Liver (tissue), 9 donors: ENCODE results near the gene VARS1. TPM values are rescaled to one million over a fixed set of nuclear protein-coding genes. Genes with fewer than 3 reads are reported as not detected.

Source experiments
- DNase-seq: peaks from one replicate; pipeline ENCODE4 v3.0.0-alpha.2; 2017; ENCODE audit warnings: low spot score
- H3K27ac ChIP-seq, 2 donors: one replicate each; pipeline ENCODE4 v1.7.0; 2013; ENCODE audit warnings: inconsistent platforms in 2 of 2, low read length in 2 of 2, control low read depth in 1 of 2, low read depth in 1 of 2, mild to moderate bottlenecking in 1 of 2
- H3K27me3 ChIP-seq, 4 donors: one replicate each; pipeline versions ENCODE4 v1.6.1 to v1.7.0; 2013; ENCODE audit warnings: low read length in 3 of 4, inconsistent platforms in 1 of 4, mild to moderate bottlenecking in 1 of 4, moderate library complexity in 1 of 4; ENCODE audit not compliant: control insufficient read depth in 4 of 4, insufficient read depth in 4 of 4
- H3K36me3 ChIP-seq, 4 donors: one replicate each; pipeline versions ENCODE4 v1.6.1 to v1.7.0; 2013; ENCODE audit warnings: low read length in 3 of 4, mild to moderate bottlenecking in 3 of 4, low read depth in 1 of 4, moderate library complexity in 1 of 4; ENCODE audit not compliant: control insufficient read depth in 4 of 4, insufficient read depth in 3 of 4
- H3K4me1 ChIP-seq, 4 donors: one replicate each; pipeline versions ENCODE4 v1.6.1 to v1.7.0; 2013; ENCODE audit warnings: low read length in 3 of 4, mild to moderate bottlenecking in 3 of 4, moderate library complexity in 1 of 4; ENCODE audit not compliant: control insufficient read depth in 4 of 4, insufficient read depth in 4 of 4
- H3K4me3 ChIP-seq, 3 donors: one replicate each; pipeline versions ENCODE4 v1.6.1 to v1.7.0; 2013; ENCODE audit warnings: low read length in 3 of 3, control low read depth in 1 of 3, low read depth in 1 of 3, mild to moderate bottlenecking in 1 of 3
- H3K9ac ChIP-seq, 2 donors: one replicate each; pipeline ENCODE4 v1.7.0; 2013; ENCODE audit warnings: low read length in 2 of 2, mild to moderate bottlenecking in 2 of 2, moderate library complexity in 2 of 2, control low read depth in 1 of 2, low read depth in 1 of 2
- H3K9me3 ChIP-seq, 4 donors: one replicate each; pipeline versions ENCODE4 v1.6.1 to v1.7.0; 2013; ENCODE audit warnings: low read length in 3 of 4; ENCODE audit not compliant: control insufficient read depth in 4 of 4
- ATF3 ChIP-seq: IDR thresholded peaks from 2 replicates; pipeline ENCODE4 v1.6.1; 2016; ENCODE audit warnings: antibody characterized with exemption
- EGR1 ChIP-seq, 2 donors: IDR thresholded peaks; 2 replicates each; pipeline ENCODE4 v1.6.1; 2016 to 2018; ENCODE audit warnings: antibody characterized with exemption in 2 of 2, low read depth in 2 of 2
- FOXA1 ChIP-seq: IDR thresholded peaks from 2 replicates; pipeline ENCODE4 v1.6.1; 2016; ENCODE audit warnings: antibody characterized with exemption
- FOXA2 ChIP-seq: IDR thresholded peaks from 2 replicates; pipeline ENCODE4 v1.6.1; 2016; ENCODE audit warnings: antibody characterized with exemption
- HNF4A ChIP-seq, 2 donors: conservative IDR thresholded peaks; 2 replicates each; pipeline ENCODE4 v1.6.1; 2016; ENCODE audit warnings: antibody characterized with exemption in 2 of 2, mild to moderate bottlenecking in 2 of 2
- NR2F2 ChIP-seq: IDR thresholded peaks from 2 replicates; pipeline ENCODE4 v1.6.1; 2016; ENCODE audit warnings: antibody characterized with exemption
- RAD21 ChIP-seq, 2 donors: IDR thresholded peaks; 2 replicates each; pipeline ENCODE4 v1.6.1; 2016; ENCODE audit warnings: antibody characterized with exemption in 2 of 2, mild to moderate bottlenecking in 2 of 2
- RXRA ChIP-seq, 2 donors: IDR thresholded peaks; 2 replicates each; pipeline ENCODE4 v1.6.1; 2017 to 2018; ENCODE audit warnings: antibody characterized with exemption in 2 of 2, mild to moderate bottlenecking in 1 of 2
- SP1 ChIP-seq: IDR thresholded peaks from 2 replicates; pipeline ENCODE4 v1.6.1; 2018; ENCODE audit warnings: antibody characterized with exemption, mild to moderate bottlenecking
- YY1 ChIP-seq: IDR thresholded peaks from 2 replicates; pipeline ENCODE4 v1.6.1; 2016; ENCODE audit warnings: antibody characterized with exemption, mild to moderate bottlenecking
- ZBTB33 ChIP-seq: IDR thresholded peaks from 2 replicates; pipeline ENCODE4 v1.6.1; 2016; ENCODE audit warnings: antibody characterized with exemption
- WGBS: extraction: QIAGEN DNeasy Blood & Tissue Kit; methylation state at CpG from one replicate; pipeline ENCODE4 v1.1.7; 2013; 5-methylcytosine and 5-hydroxymethylcytosine counted together
- polyA plus RNA-seq, 2 donors: library from polyadenylated mRNA; stranded (reverse) in 1 of 2; unstranded in 1 of 2; fragments of 200-250 nt in 1 of 2; fragments of >200 nt in 1 of 2; fragmentation: Nextera tagmentation in 1 of 2; extraction: Ambion mirVana in 1 of 2; gene quantifications; one replicate each; pipeline versions ENCODE4 v1.2.1 to v1.2.3, GENCODE V29; 2013 to 2015
- total RNA-seq, 2 donors: library from RNA; depleted of rRNA; stranded (reverse); fragments of >200 nt; gene quantifications; one replicate each; pipeline ENCODE4 v1.2.3, GENCODE V29; 2014
- TF ChIP-seq, protein P1 (sequence below): IDR thresholded peaks from 2 replicates; pipeline ENCODE4 v1.6.1; 2016; ENCODE audit warnings: antibody characterized with exemption, mild to moderate bottlenecking
- donor health status: healthy.
- donor health status: healthy.
- donor health status: healthy.
- donor health status: healthy.
- donor health status: healthy.

Gene VARS1
- total and polyA plus RNA-seq, 4 donors, result 17.9 to 44.7 (median 32.4) TPM

DNA sequence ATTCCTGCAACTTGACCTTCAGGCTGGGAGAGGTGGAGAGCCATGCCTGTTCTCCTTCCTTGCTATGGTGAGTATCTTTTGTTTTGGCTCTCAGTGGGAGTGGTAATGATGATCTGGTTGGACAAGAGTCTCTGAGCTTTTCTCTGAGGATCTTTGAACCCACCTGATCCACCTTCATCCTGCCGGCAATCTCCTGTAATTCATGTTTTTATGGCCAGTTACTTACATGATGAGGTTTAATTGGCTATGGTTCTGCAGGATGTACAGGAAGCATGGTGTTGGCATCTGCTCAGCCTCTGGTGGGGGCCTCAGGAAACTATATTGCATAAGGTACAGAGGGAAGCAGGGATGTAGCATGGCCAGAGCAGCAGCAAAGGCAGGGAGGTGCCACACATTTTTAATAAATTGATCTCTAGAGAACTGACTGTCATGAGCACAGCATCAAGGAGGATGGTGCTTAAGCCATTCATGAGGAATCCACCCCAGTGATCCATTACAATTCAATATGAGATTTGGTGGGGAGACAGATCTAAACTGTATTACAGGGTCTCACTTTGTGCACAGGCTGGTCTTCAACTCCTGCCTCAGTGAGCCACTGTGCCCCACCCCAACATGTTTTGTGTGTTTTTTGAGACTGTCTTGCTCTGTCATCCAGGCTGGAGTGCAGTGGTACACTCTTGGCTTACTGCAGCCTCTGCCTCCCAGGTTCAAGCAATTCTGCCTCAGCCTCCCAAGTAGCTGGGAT is 42.0 kb upstream of the VARS1 start:
- 54% methylated on average over 1 of the region's 1 CpG for WGBS
- H3K4me3 ChIP-seq, result peak overlapping the region in 1 of 3 donors; percentile 17
- no peaks in the 10 kb centered on the region for H3K27me3 ChIP-seq
- no peak for DNase-seq
- peak overlapping the region in 1 of 2 donors; percentile 46 for H3K27ac ChIP-seq
- no peaks in the 10 kb centered on the region for H3K9me3 ChIP-seq
- H3K4me1 ChIP-seq, result peaks cover 5 to 29% (median 23%) of the 10 kb centered on the region in 4 donors
- peaks cover 17 to 37% (median 25%) of the 10 kb centered on the region in 4 donors for H3K36me3 ChIP-seq
- no peak for TF ChIP-seq FOXA2
- TF ChIP-seq FOXA1, result no peak
- no peak for TF ChIP-seq HNF4A (conservative IDR thresholded peaks at IDR 0.05)
- TF ChIP-seq SP1, result no peak
- H3K9ac ChIP-seq, result peak overlapping the region in 1 of 2 donors; percentile 16

GRCh38 chr6:31836474-31837368 is 41.2 kb upstream of the VARS1 start:
- Histone ChIP-seq H3K9ac (peak overlapping the region in 1 of 2 donors; percentile 16), H3K27ac (peak overlapping the region; percentile 14 to 46), H3K9me3 (no peaks in the 10 kb centered on the region), H3K4me3 (peak overlapping the region in 2 of 3 donors; percentile 99), H3K27me3 (no peaks in the 10 kb centered on the region), H3K36me3 (peaks cover 17 to 37% (median 25%) of the 10 kb centered on the region in 4 donors), H3K4me1 (peaks cover 5 to 29% (median 23%) of the 10 kb centered on the region in 4 donors)
- no peak for TF ChIP-seq RAD21 (IDR thresholded peaks at IDR 0.05)
- no peak for TF ChIP-seq EGR1 (IDR thresholded peaks at IDR 0.05; ENCODE audit: low read depth in 2 of 2)
- no peak for TF ChIP-seq ZBTB33
- TF ChIP-seq ATF3, result no peak
- TF ChIP-seq YY1, result no peak
- TF ChIP-seq, protein P1, sequence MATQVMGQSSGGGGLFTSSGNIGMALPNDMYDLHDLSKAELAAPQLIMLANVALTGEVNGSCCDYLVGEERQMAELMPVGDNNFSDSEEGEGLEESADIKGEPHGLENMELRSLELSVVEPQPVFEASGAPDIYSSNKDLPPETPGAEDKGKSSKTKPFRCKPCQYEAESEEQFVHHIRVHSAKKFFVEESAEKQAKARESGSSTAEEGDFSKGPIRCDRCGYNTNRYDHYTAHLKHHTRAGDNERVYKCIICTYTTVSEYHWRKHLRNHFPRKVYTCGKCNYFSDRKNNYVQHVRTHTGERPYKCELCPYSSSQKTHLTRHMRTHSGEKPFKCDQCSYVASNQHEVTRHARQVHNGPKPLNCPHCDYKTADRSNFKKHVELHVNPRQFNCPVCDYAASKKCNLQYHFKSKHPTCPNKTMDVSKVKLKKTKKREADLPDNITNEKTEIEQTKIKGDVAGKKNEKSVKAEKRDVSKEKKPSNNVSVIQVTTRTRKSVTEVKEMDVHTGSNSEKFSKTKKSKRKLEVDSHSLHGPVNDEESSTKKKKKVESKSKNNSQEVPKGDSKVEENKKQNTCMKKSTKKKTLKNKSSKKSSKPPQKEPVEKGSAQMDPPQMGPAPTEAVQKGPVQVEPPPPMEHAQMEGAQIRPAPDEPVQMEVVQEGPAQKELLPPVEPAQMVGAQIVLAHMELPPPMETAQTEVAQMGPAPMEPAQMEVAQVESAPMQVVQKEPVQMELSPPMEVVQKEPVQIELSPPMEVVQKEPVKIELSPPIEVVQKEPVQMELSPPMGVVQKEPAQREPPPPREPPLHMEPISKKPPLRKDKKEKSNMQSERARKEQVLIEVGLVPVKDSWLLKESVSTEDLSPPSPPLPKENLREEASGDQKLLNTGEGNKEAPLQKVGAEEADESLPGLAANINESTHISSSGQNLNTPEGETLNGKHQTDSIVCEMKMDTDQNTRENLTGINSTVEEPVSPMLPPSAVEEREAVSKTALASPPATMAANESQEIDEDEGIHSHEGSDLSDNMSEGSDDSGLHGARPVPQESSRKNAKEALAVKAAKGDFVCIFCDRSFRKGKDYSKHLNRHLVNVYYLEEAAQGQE, result no peak
- TF ChIP-seq FOXA2, result no peak
- no peak for TF ChIP-seq RXRA (IDR thresholded peaks at IDR 0.05)
- TF ChIP-seq HNF4A (conservative IDR thresholded peaks at IDR 0.05), result no peak
- no peak for TF ChIP-seq NR2F2
- DNase-seq, result no peak
- 29% methylated on average over 12 of the region's 12 CpGs for WGBS
